Prostate gland (tissue), 2 donors: Measurements from ENCODE around the gene DPAGT1. TPM values are rescaled to one million over a fixed set of nuclear protein-coding genes. Genes with fewer than 3 reads are reported as not detected.

ENCODE experiments used
- DNase-seq: peaks from one replicate; pipeline ENCODE4 v3.0.0-alpha.2; 2019; ENCODE audit warnings: low spot score
- H3K27ac ChIP-seq, 2 donors: fragments of 200-600 bp; sonication (generic); 2 replicates each; pipeline ENCODE4 v1.5.1; 2017 to 2019
- H3K27me3 ChIP-seq: fragments of 200-600 bp; sonication (generic); replicated peaks from 2 replicates; pipeline ENCODE4 v1.5.1; 2019; ENCODE audit not compliant: insufficient read depth
- H3K36me3 ChIP-seq, 2 donors: fragments of 200-600 bp; sonication (generic); 1 replicate in 1 of 2; 2 replicates in 1 of 2; pipeline versions ENCODE4 v1.5.1 to v1.8.1; 2017 to 2019
- H3K4me1 ChIP-seq: fragments of 200-600 bp; sonication (generic); replicated peaks from 2 replicates; pipeline ENCODE4 v1.5.1; 2019
- H3K4me3 ChIP-seq, 2 donors: fragments of 200-600 bp; sonication (generic); 2 replicates each; pipeline ENCODE4 v1.5.1; 2017 to 2019
- H3K9me3 ChIP-seq: fragments of 200-600 bp; sonication (generic); 2 replicates; pipeline ENCODE4 v1.5.1; 2017
- POLR2A ChIP-seq: fragments of 450-650 bp; IDR thresholded peaks from one replicate; pipeline ENCODE4 v1.6.1; 2016; ENCODE audit warnings: antibody characterized with exemption, mild to moderate bottlenecking
- POLR2AphosphoS5 ChIP-seq: sonication (generic); formaldehyde crosslinking; IDR thresholded peaks from one replicate; pipeline ENCODE4 v1.6.1; 2017; ENCODE audit warnings: antibody characterized with exemption
- WGBS: methylation state at CpG from one replicate; pipeline ENCODE4 v1.1.5; 2018; 5-methylcytosine and 5-hydroxymethylcytosine counted together
- intact Hi-C: fragments of 100-400 bp; cut with DNase I; formaldehyde crosslinking; loops from one replicate; pipeline ENCODE4 v1.14.2; 2022
- total RNA-seq, 2 donors: library from RNA; depleted of rRNA; stranded (reverse); fragments of >200 nt; gene quantifications; one replicate each; pipeline ENCODE4 v1.1.0, GENCODE V29; 2016
- TF ChIP-seq, protein P1 (sequence below), 4 experiments: fragments of 200-600 bp in 2 of 4; fragments of 450-650 bp in 2 of 4; sonication (generic) in 2 of 4; IDR thresholded peaks; 1 replicate in 3 of 4; 2 replicates in 1 of 4; pipeline ENCODE4 v1.5.1; 2016 to 2019; ENCODE audit warnings: antibody characterized with exemption in 4 of 4, mild to moderate bottlenecking in 2 of 4, moderate library complexity in 2 of 4

Gene DPAGT1
- total RNA-seq: 10 to 100 TPM; 39.6 to 49.6 TPM

DNA sequence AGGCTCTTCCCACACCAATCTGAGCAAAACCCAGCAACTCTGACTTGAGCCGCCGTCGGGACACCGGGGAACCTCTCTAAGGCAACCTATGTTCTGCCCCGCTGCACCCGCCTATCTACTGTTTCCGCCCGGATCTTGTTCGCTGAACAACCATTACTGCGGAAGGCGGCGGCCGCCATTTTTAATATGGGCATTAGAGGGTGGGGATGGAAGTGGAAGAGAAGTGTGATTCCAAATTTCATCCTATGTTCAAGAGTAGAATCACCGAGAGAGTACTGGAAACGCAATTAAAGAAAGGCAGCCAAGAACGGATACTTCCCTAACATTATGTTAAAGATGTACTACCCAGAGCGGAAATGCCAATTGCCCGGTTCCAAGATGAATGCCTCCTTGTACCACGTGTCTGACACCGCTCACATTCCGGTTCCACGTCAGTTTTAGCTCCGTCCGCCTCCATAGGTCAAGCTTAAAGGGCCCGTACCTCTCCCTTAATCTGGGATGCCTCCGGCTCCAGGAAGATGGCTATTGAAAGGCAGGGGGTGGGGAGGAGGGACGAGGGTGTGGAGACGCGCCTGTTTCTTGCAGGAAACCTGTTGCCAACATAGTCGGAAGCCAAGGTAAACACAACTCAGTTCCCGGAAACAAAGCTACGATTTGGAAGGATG lies at the start of gene DPAGT1:
TSS of gene DPAGT1 (minus strand) at position 95 of the 665 bp plus-strand sequence. CDS start 198 bp downstream, outside the sequence.
- under 1% methylated on average over 32 of the region's 32 CpGs for WGBS
- peak within 1 kb of the TSS; percentile 87 to 91 for H3K27ac ChIP-seq
- intact Hi-C loops: loop anchor here (5.0 kb wide), 1 partner anchor 220 kb away; no protein-coding TSS in a partner anchor
- H3K4me3 ChIP-seq: peak within 1 kb of the TSS; percentile 54 to 72
- no peaks in the 10 kb centered on the region for H3K9me3 ChIP-seq
- TF ChIP-seq POLR2A (peak; percentile 26), POLR2AphosphoS5 (peak; percentile 85)
- TF ChIP-seq, protein P1, sequence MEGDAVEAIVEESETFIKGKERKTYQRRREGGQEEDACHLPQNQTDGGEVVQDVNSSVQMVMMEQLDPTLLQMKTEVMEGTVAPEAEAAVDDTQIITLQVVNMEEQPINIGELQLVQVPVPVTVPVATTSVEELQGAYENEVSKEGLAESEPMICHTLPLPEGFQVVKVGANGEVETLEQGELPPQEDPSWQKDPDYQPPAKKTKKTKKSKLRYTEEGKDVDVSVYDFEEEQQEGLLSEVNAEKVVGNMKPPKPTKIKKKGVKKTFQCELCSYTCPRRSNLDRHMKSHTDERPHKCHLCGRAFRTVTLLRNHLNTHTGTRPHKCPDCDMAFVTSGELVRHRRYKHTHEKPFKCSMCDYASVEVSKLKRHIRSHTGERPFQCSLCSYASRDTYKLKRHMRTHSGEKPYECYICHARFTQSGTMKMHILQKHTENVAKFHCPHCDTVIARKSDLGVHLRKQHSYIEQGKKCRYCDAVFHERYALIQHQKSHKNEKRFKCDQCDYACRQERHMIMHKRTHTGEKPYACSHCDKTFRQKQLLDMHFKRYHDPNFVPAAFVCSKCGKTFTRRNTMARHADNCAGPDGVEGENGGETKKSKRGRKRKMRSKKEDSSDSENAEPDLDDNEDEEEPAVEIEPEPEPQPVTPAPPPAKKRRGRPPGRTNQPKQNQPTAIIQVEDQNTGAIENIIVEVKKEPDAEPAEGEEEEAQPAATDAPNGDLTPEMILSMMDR (IDR thresholded peaks at IDR 0.05): no peak
- DNase-seq: peak; percentile 93
- peaks cover 0 to 7% of the 10 kb centered on the region in 2 donors for H3K36me3 ChIP-seq
- H3K27me3 ChIP-seq: no peaks in the 10 kb centered on the region
- H3K4me1 ChIP-seq: no peaks in the 10 kb centered on the region

GRCh38 chr11:119149786-119150275 lies 48.2 kb upstream of the DPAGT1 start:
- no peak for DNase-seq
- Histone ChIP-seq H3K4me1 (no peaks in the 10 kb centered on the region), H3K4me3 (peak overlapping the region; percentile 41 to 50), H3K36me3 (no peaks in the 10 kb centered on the region), H3K9me3 (no peaks in the 10 kb centered on the region), H3K27ac (no peak overlapping the region), H3K27me3 (no peaks in the 10 kb centered on the region)
- TF ChIP-seq, protein P1 (IDR thresholded peaks at IDR 0.05): no peak
- no peak for TF ChIP-seq POLR2AphosphoS5
- no peak for TF ChIP-seq POLR2A
- intact Hi-C loops: no loop called here
- 41% methylated on average over 28 of the region's 33 CpGs for WGBS

GRCh38 chr11:119149018-119149785 lies 47.5 kb upstream of the DPAGT1 start, which contains the start of gene ABCG4:
Gene ABCG4 (plus strand): TSS chr11:119149052. CDS start chr11:119149966, 914 bp downstream.
- Histone ChIP-seq H3K4me1 (no peaks in the 10 kb centered on the region), H3K36me3 (no peaks in the 10 kb centered on the region), H3K4me3 (peak within 1 kb of the TSS; percentile 41 to 50), H3K27ac (no peak within 1 kb of the TSS), H3K27me3 (no peaks in the 10 kb centered on the region), H3K9me3 (no peaks in the 10 kb centered on the region)
- 1% methylated on average over 54 of the region's 73 CpGs for WGBS
- no peak for DNase-seq
- intact Hi-C loops: no loop called here
- TF ChIP-seq POLR2A: no peak
- TF ChIP-seq POLR2AphosphoS5: no peak
- TF ChIP-seq, protein P1 (IDR thresholded peaks at IDR 0.05): no peak

DNA sequence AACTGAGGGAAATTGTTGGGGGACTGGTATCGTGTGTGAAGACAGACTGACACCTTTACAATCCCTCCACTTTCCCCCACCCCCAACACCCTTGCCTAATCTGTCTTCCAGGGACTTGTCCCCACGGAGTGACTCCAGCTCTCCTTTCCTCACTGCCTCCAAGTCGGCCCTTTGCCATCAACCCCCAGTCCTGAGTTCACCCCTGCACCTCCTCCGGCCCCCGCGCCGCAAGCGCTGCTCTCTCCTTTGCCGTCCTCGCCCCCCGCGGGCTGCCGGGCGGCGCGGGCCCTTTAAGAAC lies 47.0 kb upstream of the DPAGT1 start:
- Histone ChIP-seq H3K36me3 (no peaks in the 10 kb centered on the region), H3K27ac (no peak overlapping the region)
- WGBS: under 1% methylated on average over 16 of the region's 16 CpGs

More for the DNA sequence above, 47.0 kb upstream of the DPAGT1 start:
- Histone ChIP-seq H3K9me3 (no peaks in the 10 kb centered on the region), H3K4me3 (peak overlapping the region; percentile 41 to 50), H3K4me1 (no peaks in the 10 kb centered on the region), H3K27me3 (no peaks in the 10 kb centered on the region)
- DNase-seq: no peak
- TF ChIP-seq, protein P1 (IDR thresholded peaks at IDR 0.05): no peak
- no peak for TF ChIP-seq POLR2A
- no peak for TF ChIP-seq POLR2AphosphoS5
- intact Hi-C loops: no loop called here
